Measurements from ENCODE around the gene PXDC1.
"Not testable (repeated sequence)": the region's sequence is repeated elsewhere in the genome, so short reads cannot be mapped to it uniquely, and the experiment has no call there.

GRCh38 chr6:3677751-3678150, 73.8 kb downstream of the PXDC1 start:
- not testable (repeated sequence) for TF ChIP-seq CTCF, POLR2A (IDR thresholded peaks at IDR 0.05)

All from lower leg skin (tissue), 3 donors.